GM19193 (cell line): ENCODE data around the gene CEP131.

ENCODE experiments used
- POLR2A ChIP-seq: IDR thresholded peaks from 4 replicates; pipeline ENCODE4 v1.6.1; 2011; ENCODE audit not compliant: insufficient read depth, insufficient read length; ENCODE audit errors: extremely low read depth

The CEP131 gene

GRCh38 chr17:81256616-81257015 lies 33.9 kb upstream of the CEP131 start:
- TF ChIP-seq POLR2A = no peak

- TF ChIP-seq POLR2A = no peak
These were observed 32.4 kb upstream of the CEP131 start for GRCh38 chr17:81254955-81255717.

DNA sequence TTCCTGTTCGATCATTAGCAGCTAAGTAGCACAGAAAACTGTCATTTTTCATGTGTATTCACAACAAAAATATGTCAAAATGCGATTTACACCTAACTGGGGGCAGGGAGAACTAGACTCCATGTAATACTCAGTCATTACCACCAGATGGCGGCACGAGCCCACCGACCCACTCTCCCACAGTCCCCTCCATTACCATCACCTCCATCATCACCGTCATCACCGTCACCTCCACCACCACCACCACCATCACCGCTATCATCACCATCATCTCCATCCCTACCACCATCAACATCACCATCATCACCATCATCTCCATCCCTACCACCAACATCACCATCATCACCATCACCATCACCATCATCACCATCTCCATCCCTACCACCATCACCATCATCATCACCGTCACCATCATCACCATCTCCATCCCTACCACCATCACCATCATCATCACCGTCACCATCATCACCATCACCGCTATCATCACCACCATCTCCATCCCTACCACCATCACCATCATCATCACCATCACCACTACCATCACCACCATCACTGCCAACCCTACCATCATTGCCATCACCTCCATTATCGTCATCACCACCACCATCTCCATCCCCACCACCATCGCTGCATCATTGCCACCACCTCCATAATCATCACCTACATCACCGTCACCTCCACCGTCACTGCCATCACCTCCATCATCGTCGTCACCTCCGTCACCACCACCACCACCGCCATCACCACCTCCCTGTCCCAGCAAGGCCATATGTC lies 30.8 kb upstream of the CEP131 start:
- no peak for TF ChIP-seq POLR2A

DNA sequence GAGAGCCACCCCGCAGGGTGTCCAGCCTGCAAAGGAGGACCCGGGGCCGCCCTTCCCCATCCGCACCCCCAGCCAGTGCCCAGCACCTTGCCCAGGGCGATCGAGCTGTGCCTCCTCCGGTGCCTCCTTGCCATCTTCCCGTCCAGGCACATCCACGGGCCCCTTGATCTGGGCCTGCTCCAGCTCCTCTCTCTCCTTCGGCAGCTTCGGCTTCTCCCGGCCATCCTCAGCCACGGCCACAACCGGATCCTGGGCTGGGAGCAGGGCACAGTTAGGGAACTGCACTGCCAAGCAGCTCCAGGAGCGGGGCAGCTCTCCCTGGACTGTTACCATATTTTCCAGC lies 30.2 kb upstream of the CEP131 start:
- TF ChIP-seq POLR2A = no peak

DNA sequence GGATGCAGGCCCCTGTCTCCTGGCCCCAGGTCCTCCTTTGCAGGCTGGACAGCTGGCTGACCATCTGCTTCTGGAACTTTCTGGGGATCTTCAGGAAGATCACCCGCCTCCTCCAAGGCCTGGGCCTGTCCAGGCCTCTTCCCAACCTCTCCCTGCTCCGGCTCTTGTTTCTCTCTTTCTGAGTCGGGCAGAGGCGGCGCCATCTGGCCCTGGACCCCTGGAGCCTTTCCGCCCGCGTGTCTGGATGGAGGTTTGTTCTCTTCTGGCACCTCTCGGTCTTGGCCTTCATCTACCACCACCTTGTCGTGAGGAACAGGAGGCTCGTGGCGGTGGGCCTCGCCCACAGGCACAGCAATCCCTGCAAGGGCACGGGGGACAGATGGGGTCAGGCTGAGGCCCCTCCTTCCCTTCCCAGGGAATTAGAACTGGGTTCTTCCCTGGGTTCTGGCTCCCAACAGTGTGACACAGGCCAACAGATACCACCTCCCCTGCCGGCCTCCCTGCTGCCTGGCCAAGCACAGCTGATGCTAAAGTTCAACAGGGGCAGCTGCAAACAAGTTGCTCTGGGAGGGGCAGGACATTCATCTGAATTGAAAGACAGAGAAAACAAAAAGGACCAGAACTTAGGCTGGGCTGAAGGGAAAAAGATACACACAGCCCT lies 29.7 kb upstream of the CEP131 start:
- TF ChIP-seq POLR2A = no peak

- no peak for TF ChIP-seq POLR2A
These were observed 29.0 kb upstream of the CEP131 start for GRCh38 chr17:81251709-81252301.

- TF ChIP-seq POLR2A = no peak
These were observed 28.4 kb upstream of the CEP131 start for GRCh38 chr17:81251094-81251708.

GRCh38 chr17:81250286-81251093 lies 27.7 kb upstream of the CEP131 start:
- no peak for TF ChIP-seq POLR2A

GRCh38 chr17:81249223-81250040 lies 26.7 kb upstream of the CEP131 start:
- TF ChIP-seq POLR2A = no peak

- no peak for TF ChIP-seq POLR2A
These were observed 25.9 kb upstream of the CEP131 start for GRCh38 chr17:81248649-81249048.

GRCh38 chr17:81247339-81247990 lies 24.7 kb upstream of the CEP131 start:
- TF ChIP-seq POLR2A = peak; percentile 6

- TF ChIP-seq POLR2A = peak; percentile 20
These were observed 24.0 kb upstream of the CEP131 start for GRCh38 chr17:81246679-81247338.

- no peak for TF ChIP-seq POLR2A
These were observed 23.5 kb upstream of the CEP131 start for GRCh38 chr17:81246343-81246670.
